ENCODE measurements around the gene LRRC34. TPM values are rescaled to one million over a fixed set of nuclear protein-coding genes. Genes with fewer than 3 reads are reported as not detected.

Gene LRRC34
- total RNA-seq, 1 donor from 2014 or later, result 3.6 TPM

GRCh38 chr3:169750665-169751064 lies 62.0 kb downstream of the LRRC34 start:
- no peak for TF ChIP-seq CTCF (IDR thresholded peaks at IDR 0.05; ENCODE audit: partially characterized antibody, unreplicated experiment)
- no peak for DNase-seq
- H3K4me1 Mint-ChIP-seq (ENCODE audit: low read depth, unreplicated experiment), result no peaks in the 10 kb centered on the region
- H3K36me3 Mint-ChIP-seq (ENCODE audit: unreplicated experiment), result no peaks in the 10 kb centered on the region
- H3K4me3 Mint-ChIP-seq (ENCODE audit: unreplicated experiment), result no peak overlapping the region
- no peak overlapping the region for H3K27ac Mint-ChIP-seq (ENCODE audit: unreplicated experiment)
- no peaks in the 10 kb centered on the region for H3K27me3 Mint-ChIP-seq (ENCODE audit: unreplicated experiment)
- no peaks in the 10 kb centered on the region for H3K9me3 Mint-ChIP-seq (ENCODE audit: unreplicated experiment)

GRCh38 chr3:169748670-169749069 lies 64.0 kb downstream of the LRRC34 start:
- no peak overlapping the region for H3K4me3 Mint-ChIP-seq (ENCODE audit: unreplicated experiment)

GRCh38 chr3:169746924-169747323 lies 65.8 kb downstream of the LRRC34 start:
- H3K36me3 Mint-ChIP-seq (ENCODE audit: unreplicated experiment), result no peaks in the 10 kb centered on the region
- H3K9me3 Mint-ChIP-seq (ENCODE audit: unreplicated experiment), result no peaks in the 10 kb centered on the region
- no peak for DNase-seq
- TF ChIP-seq CTCF (IDR thresholded peaks at IDR 0.05; ENCODE audit: partially characterized antibody, unreplicated experiment), result no peak
- no peak overlapping the region for H3K4me3 Mint-ChIP-seq (ENCODE audit: unreplicated experiment)
- no peaks in the 10 kb centered on the region for H3K27me3 Mint-ChIP-seq (ENCODE audit: unreplicated experiment)
- no peaks in the 10 kb centered on the region for H3K4me1 Mint-ChIP-seq (ENCODE audit: low read depth, unreplicated experiment)
- no peak overlapping the region for H3K27ac Mint-ChIP-seq (ENCODE audit: unreplicated experiment)

More at GRCh38 chr3:169748670-169749069, 64.0 kb downstream of the LRRC34 start:
- DNase-seq, result no peak
- H3K27ac Mint-ChIP-seq (ENCODE audit: unreplicated experiment), result no peak overlapping the region
- no peaks in the 10 kb centered on the region for H3K27me3 Mint-ChIP-seq (ENCODE audit: unreplicated experiment)
- TF ChIP-seq CTCF (IDR thresholded peaks at IDR 0.05; ENCODE audit: partially characterized antibody, unreplicated experiment), result no peak
- no peaks in the 10 kb centered on the region for H3K4me1 Mint-ChIP-seq (ENCODE audit: low read depth, unreplicated experiment)
- no peaks in the 10 kb centered on the region for H3K36me3 Mint-ChIP-seq (ENCODE audit: unreplicated experiment)
- H3K9me3 Mint-ChIP-seq (ENCODE audit: unreplicated experiment), result no peaks in the 10 kb centered on the region

- no peak overlapping the region for H3K27ac Mint-ChIP-seq (ENCODE audit: unreplicated experiment)
- H3K27me3 Mint-ChIP-seq (ENCODE audit: unreplicated experiment), result no peaks in the 10 kb centered on the region
- H3K36me3 Mint-ChIP-seq (ENCODE audit: unreplicated experiment), result no peaks in the 10 kb centered on the region
- DNase-seq, result no peak
- TF ChIP-seq CTCF (IDR thresholded peaks at IDR 0.05; ENCODE audit: partially characterized antibody, unreplicated experiment), result no peak
- H3K4me1 Mint-ChIP-seq (ENCODE audit: low read depth, unreplicated experiment), result no peaks in the 10 kb centered on the region
- no peak overlapping the region for H3K4me3 Mint-ChIP-seq (ENCODE audit: unreplicated experiment)
- H3K9me3 Mint-ChIP-seq (ENCODE audit: unreplicated experiment), result no peaks in the 10 kb centered on the region
Measured at GRCh38 chr3:169744366-169745054, 68.2 kb downstream of the LRRC34 start.

Other genes starting within 250 kb of the LRRC34 start
- not detected for gene MECOM, start 149.2 kb downstream of the LRRC34 start, total RNA-seq (ENCODE audit: unreplicated experiment)
- 6.4 TPM for gene TERC, start 47.8 kb downstream of the LRRC34 start, total RNA-seq (ENCODE audit: unreplicated experiment)
- gene ACTRT3, start 43.3 kb downstream of the LRRC34 start, total RNA-seq (ENCODE audit: unreplicated experiment), result 1.8 TPM
- gene MYNN, start 39.5 kb downstream of the LRRC34 start, total RNA-seq (ENCODE audit: unreplicated experiment), result 13.9 TPM
- 0.29 TPM for gene LRRIQ4, start within 50 bp of the LRRC34 start, total RNA-seq (ENCODE audit: unreplicated experiment)
- gene LRRC31, start 57.0 kb upstream of the LRRC34 start, total RNA-seq (ENCODE audit: unreplicated experiment), result not detected
- gene SAMD7, start 98.7 kb upstream of the LRRC34 start, total RNA-seq (ENCODE audit: unreplicated experiment), result not detected
- 75.5 TPM for gene SEC62, start 153.9 kb upstream of the LRRC34 start, total RNA-seq (ENCODE audit: unreplicated experiment)
- gene GPR160, start 225.1 kb upstream of the LRRC34 start, total RNA-seq (ENCODE audit: unreplicated experiment), result not detected